Stimulated activated effector memory CD8-positive, alpha-beta T cell treated with anti-CD3 and anti-CD28 coated beads, Interleukin-12 subunit alpha, Interleukin-12 subunit beta, amount 100 ng/mL, for 72 hours (primary cell): ENCODE data around the gene GRM8.

ENCODE experiments used
- ATAC-seq: fragments of 150-1000 bp; cut with Tn5 transposase; 2 replicates; pipeline ENCODE4 v1.10.0; 2021
- DNase-seq, 2 donors: peaks; one replicate each; pipeline ENCODE4 v3.0.0; 2021 to 2022; ENCODE audit warnings: low spot score in 2 of 2
- H3K27ac Mint-ChIP-seq: one replicate; pipeline ENCODE4 v1.8.0; 2022; ENCODE audit warnings: mild to moderate bottlenecking, mixed read lengths
- H3K36me3 Mint-ChIP-seq: one replicate; pipeline ENCODE4 v1.8.0; 2022; ENCODE audit warnings: mild to moderate bottlenecking, mixed read lengths
- H3K4me1 Mint-ChIP-seq: one replicate; pipeline ENCODE4 v1.8.0; 2022; ENCODE audit warnings: mixed read lengths
- H3K4me3 Mint-ChIP-seq: one replicate; pipeline ENCODE4 v1.8.0; 2022; ENCODE audit warnings: mild to moderate bottlenecking, mixed read lengths
- H3K9me3 Mint-ChIP-seq: one replicate; pipeline ENCODE4 v1.8.0; 2022; ENCODE audit warnings: mixed read lengths

The GRM8 gene

DNA sequence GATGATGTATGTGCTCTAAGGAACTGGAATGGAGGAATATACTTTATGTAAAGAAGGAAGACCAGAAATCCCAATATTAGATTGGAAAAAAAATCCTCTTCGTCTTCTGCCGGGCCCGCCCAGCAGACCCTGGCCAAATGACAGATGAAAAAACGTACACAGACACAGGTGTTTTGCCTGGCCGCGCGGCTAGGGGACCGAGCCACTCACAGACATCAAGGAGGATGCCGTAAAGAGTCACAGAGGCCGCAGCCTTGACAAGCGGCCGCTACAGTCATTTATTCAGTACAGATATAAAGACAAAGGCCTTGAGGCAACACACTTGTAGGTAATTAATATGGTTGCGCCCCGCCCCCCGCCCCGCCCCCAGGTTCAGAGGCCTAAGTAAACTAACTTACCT, 594.1 kb downstream of the GRM8 start:
- ATAC-seq (no peak), DNase-seq (no peak)
- Mint-ChIP-seq H3K9me3 (peaks cover 8% of the 10 kb centered on the region), H3K27ac (no peak overlapping the region), H3K4me3 (no peak overlapping the region), H3K4me1 (no peaks in the 10 kb centered on the region), H3K36me3 (no peaks in the 10 kb centered on the region)

DNA sequence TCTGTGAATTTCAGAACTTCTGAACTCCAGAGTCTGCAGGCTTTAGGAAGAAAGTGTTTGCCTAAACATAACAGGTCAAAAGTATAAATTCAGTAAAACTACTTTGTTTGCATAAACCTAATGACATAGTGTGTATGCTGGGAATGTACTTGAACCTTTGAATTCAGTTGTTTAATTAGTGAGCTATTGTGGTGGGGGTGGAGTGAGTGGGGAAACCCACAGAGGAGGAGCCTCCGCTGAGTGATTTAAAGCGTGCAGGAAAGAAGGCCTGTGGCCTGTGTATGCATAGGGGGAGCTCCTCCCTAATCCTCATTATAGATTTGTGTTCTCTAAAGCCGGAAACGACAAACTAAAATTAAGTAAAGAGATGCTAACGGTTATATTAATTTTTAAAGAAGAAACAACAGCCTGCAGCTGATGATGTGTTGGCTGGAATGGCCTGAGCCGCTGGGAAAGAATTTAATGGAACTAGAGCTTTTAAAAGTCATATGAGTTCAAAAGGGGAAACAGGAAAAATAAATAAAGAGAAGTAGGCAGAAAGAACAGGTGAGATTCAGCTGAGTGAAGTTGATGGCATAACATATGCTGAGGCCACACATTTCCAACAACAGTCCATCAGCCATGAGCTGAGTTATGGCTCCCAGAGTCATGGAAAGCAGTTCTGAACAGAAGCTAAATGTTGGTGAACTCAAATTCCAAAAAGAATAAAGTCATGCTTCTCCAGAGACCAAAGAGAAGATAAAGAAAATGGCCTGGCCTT, 595.0 kb downstream of the GRM8 start:
- no peaks in the 10 kb centered on the region for H3K36me3 Mint-ChIP-seq
- ATAC-seq, result no peak
- no peak overlapping the region for H3K27ac Mint-ChIP-seq
- no peak for DNase-seq
- no peak overlapping the region for H3K4me3 Mint-ChIP-seq
- peaks cover 8% of the 10 kb centered on the region for H3K9me3 Mint-ChIP-seq
- no peaks in the 10 kb centered on the region for H3K4me1 Mint-ChIP-seq

- H3K4me1 Mint-ChIP-seq, result no peaks in the 10 kb centered on the region
- ATAC-seq (no peak), DNase-seq (no peak)
- no peaks in the 10 kb centered on the region for H3K36me3 Mint-ChIP-seq
- H3K9me3 Mint-ChIP-seq, result peaks cover 6% of the 10 kb centered on the region
- H3K27ac Mint-ChIP-seq, result no peak overlapping the region
- no peak overlapping the region for H3K4me3 Mint-ChIP-seq
Measured at GRCh38 chr7:126657137-126657536, 595.6 kb downstream of the GRM8 start.

DNA sequence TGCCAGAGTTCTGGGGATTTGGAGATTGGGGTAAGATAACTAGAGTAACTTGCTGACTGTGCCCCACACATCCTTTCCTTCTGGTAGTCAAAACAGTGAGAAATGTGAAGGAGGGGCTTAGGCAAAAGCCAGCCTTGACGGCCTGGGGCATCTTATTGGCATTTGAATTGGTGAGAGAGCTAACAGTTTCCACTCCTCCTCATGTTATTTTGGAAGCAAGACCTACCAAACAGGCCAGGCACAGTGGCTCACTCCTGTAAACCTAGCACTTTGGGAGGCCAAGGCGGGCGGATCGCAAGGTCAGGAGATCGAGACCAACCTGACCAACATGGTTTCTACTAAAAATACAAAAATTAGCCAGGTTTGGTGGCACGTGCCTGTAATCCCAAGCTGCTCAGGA, 596.6 kb downstream of the GRM8 start:
- no peaks in the 10 kb centered on the region for H3K36me3 Mint-ChIP-seq
- no peaks in the 10 kb centered on the region for H3K4me1 Mint-ChIP-seq
- DNase-seq, result no peak
- no peak for ATAC-seq
- no peak overlapping the region for H3K27ac Mint-ChIP-seq
- H3K9me3 Mint-ChIP-seq, result peaks cover 5% of the 10 kb centered on the region
- no peak overlapping the region for H3K4me3 Mint-ChIP-seq

DNA sequence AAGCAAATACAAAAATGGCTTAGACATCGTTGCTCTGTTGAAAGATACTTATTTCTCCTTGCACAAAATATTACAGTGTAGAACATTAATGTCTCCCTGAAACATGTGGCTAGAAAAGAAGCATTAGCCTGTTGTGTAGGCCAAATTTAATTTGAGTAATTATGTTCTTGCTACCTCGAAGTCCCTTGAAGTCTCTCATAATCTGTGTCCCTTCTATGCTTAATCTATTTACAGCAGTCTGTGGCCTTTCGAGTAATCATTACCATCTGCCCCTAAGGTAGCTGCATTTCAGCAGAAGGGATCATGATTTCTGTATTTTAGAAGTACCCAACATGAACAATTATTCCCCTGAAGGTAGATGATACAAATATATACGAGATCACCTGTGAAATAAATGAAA, 615.2 kb downstream of the GRM8 start:
- peaks cover 4% of the 10 kb centered on the region for H3K9me3 Mint-ChIP-seq
- no peak for ATAC-seq
- no peaks in the 10 kb centered on the region for H3K36me3 Mint-ChIP-seq
- no peaks in the 10 kb centered on the region for H3K4me1 Mint-ChIP-seq
- no peak overlapping the region for H3K27ac Mint-ChIP-seq
- no peak for DNase-seq
- no peak overlapping the region for H3K4me3 Mint-ChIP-seq

DNA sequence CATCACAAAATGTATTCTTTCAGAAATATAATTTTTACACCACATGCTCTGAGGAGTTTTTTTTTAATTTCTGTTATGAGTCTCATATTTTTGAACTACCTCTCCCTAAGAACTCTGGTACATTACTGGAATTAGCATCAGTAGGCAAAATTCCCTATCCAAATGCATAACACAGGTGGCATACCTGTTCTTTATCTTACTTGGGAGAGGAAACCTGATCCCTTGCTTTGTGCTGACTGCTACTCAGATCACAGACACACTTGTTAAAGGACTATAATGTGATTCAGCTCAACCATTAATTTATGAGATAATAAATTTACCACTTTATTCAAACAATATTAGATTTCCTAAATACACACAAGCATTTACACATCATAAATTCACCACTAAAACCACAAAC, 617.2 kb downstream of the GRM8 start:
- Mint-ChIP-seq H3K4me1 (no peaks in the 10 kb centered on the region), H3K36me3 (no peaks in the 10 kb centered on the region), H3K4me3 (no peak overlapping the region), H3K27ac (no peak overlapping the region), H3K9me3 (peaks cover 10% of the 10 kb centered on the region)
- ATAC-seq (no peak), DNase-seq (no peak)

DNA sequence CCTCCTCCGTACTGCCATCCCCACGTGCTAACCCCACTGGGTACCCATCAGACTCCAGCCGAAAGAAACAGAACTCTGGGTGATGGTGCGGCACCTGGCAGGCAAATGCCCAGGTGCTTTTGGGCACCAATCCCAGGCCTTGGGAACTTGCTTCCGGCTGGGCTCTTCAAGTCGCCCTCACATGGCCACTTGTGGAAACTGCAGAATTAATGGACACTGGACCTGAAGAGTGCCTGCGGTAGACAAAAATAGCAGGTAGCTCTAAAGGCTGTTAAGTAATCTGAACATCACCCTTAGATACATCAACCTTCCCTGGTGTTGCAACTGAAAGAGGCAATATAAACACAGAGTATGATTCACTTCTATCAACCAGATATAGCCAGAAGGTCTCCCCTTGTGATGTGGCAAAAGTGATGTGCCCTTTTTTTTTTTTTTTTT, 644.4 kb downstream of the GRM8 start:
- Mint-ChIP-seq H3K27ac (no peak overlapping the region), H3K36me3 (no peaks in the 10 kb centered on the region), H3K4me1 (no peaks in the 10 kb centered on the region), H3K4me3 (no peak overlapping the region), H3K9me3 (peaks cover 2% of the 10 kb centered on the region)
- ATAC-seq (no peak), DNase-seq (no peak)

DNA sequence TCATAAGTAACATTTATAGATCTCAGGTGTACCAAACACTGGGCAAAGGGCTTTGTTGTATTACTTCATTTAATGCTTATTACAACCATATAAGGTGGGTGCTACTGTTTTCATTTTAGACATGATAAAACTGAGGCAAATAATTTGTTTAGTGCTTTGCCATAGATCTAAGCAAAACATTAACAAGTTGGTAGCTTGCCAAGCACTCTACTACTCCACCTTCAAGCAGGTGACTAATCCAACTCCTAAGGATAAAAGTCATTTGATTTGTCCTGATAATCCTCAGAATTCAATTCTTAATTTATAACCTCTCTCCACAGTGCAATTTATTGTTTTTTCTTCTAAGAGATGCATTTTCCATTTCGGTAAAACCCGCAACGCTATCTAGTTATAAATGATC, 646.4 kb downstream of the GRM8 start:
- ATAC-seq, result no peak
- peaks cover 2% of the 10 kb centered on the region for H3K9me3 Mint-ChIP-seq
- H3K4me3 Mint-ChIP-seq, result no peak overlapping the region
- no peak overlapping the region for H3K27ac Mint-ChIP-seq
- no peaks in the 10 kb centered on the region for H3K36me3 Mint-ChIP-seq
- DNase-seq, result no peak
- no peaks in the 10 kb centered on the region for H3K4me1 Mint-ChIP-seq

- Mint-ChIP-seq H3K9me3 (peaks cover 2% of the 10 kb centered on the region), H3K4me3 (no peak overlapping the region), H3K36me3 (no peaks in the 10 kb centered on the region), H3K4me1 (no peaks in the 10 kb centered on the region), H3K27ac (no peak overlapping the region)
- DNase-seq (no peak), ATAC-seq (no peak)
Measured at GRCh38 chr7:126605553-126605952, 647.2 kb downstream of the GRM8 start.

GRCh38 chr7:126605056-126605455, 647.7 kb downstream of the GRM8 start:
- Mint-ChIP-seq H3K4me1 (no peaks in the 10 kb centered on the region), H3K36me3 (no peaks in the 10 kb centered on the region), H3K9me3 (no peaks in the 10 kb centered on the region), H3K4me3 (no peak overlapping the region), H3K27ac (no peak overlapping the region)
- DNase-seq (no peak), ATAC-seq (no peak)

DNA sequence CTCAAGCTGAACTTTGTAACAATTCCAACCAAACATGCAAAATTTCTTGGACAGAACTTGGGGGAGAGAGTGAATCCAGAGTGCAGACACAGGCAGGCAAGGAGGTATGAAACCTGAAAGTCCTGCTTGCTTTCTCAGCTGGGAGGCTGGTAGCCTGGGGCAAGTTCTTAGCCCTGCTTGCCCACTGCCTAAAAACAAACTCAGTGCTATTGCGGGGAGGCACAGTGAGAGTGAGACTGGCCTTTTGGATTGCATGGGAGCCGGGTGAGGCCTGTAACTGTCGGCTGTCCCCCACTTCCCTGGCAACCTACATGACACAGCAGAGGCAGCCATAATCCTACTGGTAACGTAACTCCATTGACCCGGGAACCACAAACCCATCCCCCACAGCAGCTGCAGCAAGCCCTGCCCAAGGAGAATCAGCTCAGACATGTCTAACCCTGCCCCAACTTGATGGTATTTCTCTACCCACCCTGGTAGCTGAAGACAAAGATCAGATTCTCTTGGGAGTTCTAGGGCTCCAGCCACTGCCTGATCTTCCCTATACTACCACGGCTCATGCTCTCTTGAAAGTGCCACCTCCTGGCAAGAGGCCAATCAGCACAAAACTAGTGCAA, 663.6 kb downstream of the GRM8 start:
- no peaks in the 10 kb centered on the region for H3K36me3 Mint-ChIP-seq
- H3K4me1 Mint-ChIP-seq, result no peaks in the 10 kb centered on the region

GRCh38 chr7:126578338-126578737, 674.4 kb downstream of the GRM8 start:
- ATAC-seq, result no peak
- no peak overlapping the region for H3K27ac Mint-ChIP-seq
- peaks cover 12% of the 10 kb centered on the region for H3K9me3 Mint-ChIP-seq
- no peaks in the 10 kb centered on the region for H3K4me1 Mint-ChIP-seq
- DNase-seq, result no peak
- no peak overlapping the region for H3K4me3 Mint-ChIP-seq
- no peaks in the 10 kb centered on the region for H3K36me3 Mint-ChIP-seq

More for the DNA sequence above, 663.6 kb downstream of the GRM8 start:
- DNase-seq (no peak), ATAC-seq (no peak)
- peaks cover 16% of the 10 kb centered on the region for H3K9me3 Mint-ChIP-seq
- no peak overlapping the region for H3K4me3 Mint-ChIP-seq
- no peak overlapping the region for H3K27ac Mint-ChIP-seq

DNA sequence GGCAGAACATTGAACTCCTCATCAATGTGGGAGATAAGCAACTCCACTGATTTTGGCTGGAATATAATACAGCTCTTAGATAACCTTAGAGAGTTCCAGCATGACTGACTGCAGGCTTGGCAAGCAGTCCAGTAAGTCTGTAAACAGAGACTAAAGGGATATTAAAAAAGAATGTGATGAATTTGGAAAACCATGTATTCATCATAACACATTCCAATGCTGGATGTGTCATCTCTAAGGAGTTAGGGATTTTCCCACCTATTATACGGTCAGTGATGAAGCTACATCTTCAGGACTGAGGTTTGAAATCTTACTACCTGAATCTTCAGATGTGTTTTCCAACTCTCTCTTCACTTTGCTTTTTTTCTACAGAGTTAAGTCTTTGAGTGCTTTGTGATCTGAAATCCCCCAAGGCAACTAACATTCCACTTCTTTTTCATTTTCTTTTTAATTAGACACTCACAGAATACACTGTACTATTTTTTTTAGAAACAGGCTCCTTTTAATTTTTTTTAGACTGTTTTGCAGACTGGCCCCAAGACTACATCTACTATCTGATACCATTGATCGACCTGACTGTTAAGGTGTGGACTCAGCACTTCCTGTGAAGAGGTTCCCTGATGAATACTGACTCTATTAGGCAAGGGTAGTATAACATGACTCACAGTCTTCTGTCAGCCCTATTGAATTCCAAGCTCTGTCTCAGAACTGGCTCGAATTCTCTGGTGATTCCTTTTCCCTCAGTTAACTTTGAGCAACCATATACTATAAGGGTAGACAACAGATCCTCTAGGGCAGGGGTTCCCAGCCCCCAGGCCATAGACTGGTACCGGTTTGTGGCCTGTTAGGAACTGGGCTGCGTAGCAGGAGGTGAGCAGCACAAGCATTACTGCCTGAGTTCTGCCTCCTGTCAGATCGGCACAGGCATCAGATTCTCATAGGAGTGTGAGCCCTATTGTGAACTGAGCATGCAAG, 678.2 kb downstream of the GRM8 start:
- DNase-seq (no peak), ATAC-seq (no peak)
- Mint-ChIP-seq H3K4me3 (no peak overlapping the region), H3K27ac (no peak overlapping the region), H3K9me3 (peaks cover 21% of the 10 kb centered on the region), H3K36me3 (no peaks in the 10 kb centered on the region), H3K4me1 (no peaks in the 10 kb centered on the region)

- H3K27ac Mint-ChIP-seq, result no peak overlapping the region
Measured at GRCh38 chr7:126570845-126571244, 681.9 kb downstream of the GRM8 start.

DNA sequence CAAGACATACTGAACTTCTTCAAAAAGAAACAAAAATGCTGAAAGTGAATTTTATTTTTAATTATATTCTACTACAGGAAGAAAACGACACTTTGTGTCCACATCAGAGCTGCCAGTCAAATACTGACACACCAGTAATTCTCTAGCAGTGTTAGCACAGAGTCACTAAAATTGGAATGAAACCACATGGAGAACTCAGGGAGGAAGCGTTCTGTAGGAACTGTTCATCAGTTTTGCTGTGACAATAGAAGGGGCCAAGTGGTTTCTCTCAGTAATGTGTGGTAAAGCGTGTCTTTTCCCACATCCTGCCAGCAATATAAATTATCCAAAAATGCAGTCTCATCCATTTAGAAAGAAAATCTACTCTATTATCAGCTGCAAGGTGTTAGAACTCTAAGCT, 683.3 kb downstream of the GRM8 start:
- Mint-ChIP-seq H3K9me3 (peaks cover 16% of the 10 kb centered on the region), H3K27ac (no peak overlapping the region), H3K4me3 (no peak overlapping the region), H3K4me1 (no peaks in the 10 kb centered on the region), H3K36me3 (no peaks in the 10 kb centered on the region)
- ATAC-seq (no peak), DNase-seq (no peak)

More at GRCh38 chr7:126570845-126571244, 681.9 kb downstream of the GRM8 start:
- H3K9me3 Mint-ChIP-seq, result peaks cover 16% of the 10 kb centered on the region
- H3K4me1 Mint-ChIP-seq, result no peaks in the 10 kb centered on the region
- DNase-seq (no peak), ATAC-seq (no peak)
- no peaks in the 10 kb centered on the region for H3K36me3 Mint-ChIP-seq
- H3K4me3 Mint-ChIP-seq, result no peak overlapping the region
